Measurements from ENCODE around the gene NLRC5. TPM values are rescaled to one million over a fixed set of nuclear protein-coding genes. Genes with fewer than 3 reads are reported as not detected.

The NLRC5 gene
- polyA plus RNA-seq, 3 donors: 2.3 to 4.0 (median 2.8) TPM

Other genes starting within 250 kb of the NLRC5 start
- 10 to 100 TPM; 39.3 to 61.0 (median 39.5) TPM for gene SLC12A3, start 124.3 kb upstream of the NLRC5 start, polyA plus RNA-seq (ENCODE audit: insufficient read length in 3 of 3)
- 100 to 1,000 TPM; 120 to 152 (median 144) TPM for gene HERPUD1, start 57.4 kb upstream of the NLRC5 start, polyA plus RNA-seq (ENCODE audit: insufficient read length in 3 of 3)
- gene CETP, start 27.6 kb upstream of the NLRC5 start, polyA plus RNA-seq (ENCODE audit: insufficient read length in 3 of 3): 10 to 100 TPM; 13.4 to 16.0 (median 14.7) TPM
- gene CPNE2, start 103.0 kb downstream of the NLRC5 start, polyA plus RNA-seq (ENCODE audit: insufficient read length in 3 of 3): 10 to 100 TPM; 33.9 to 37.7 (median 34.3) TPM
- 100 to 1,000 TPM; 109 to 130 (median 116) TPM for gene PSME3IP1, start 196.5 kb downstream of the NLRC5 start, polyA plus RNA-seq (ENCODE audit: insufficient read length in 3 of 3)
- gene RSPRY1, start 196.8 kb downstream of the NLRC5 start, polyA plus RNA-seq (ENCODE audit: insufficient read length in 3 of 3): 10 to 100 TPM; 46.7 to 49.7 (median 49.0) TPM